Subcutaneous adipose tissue (tissue), 4 donors: ENCODE data around the gene ZBTB46. TPM values are rescaled to one million over a fixed set of nuclear protein-coding genes. Genes with fewer than 3 reads are reported as not detected.

Experiments used
- CTCF ChIP-seq: fragments of 450-650 bp; IDR thresholded peaks from one replicate; pipeline ENCODE4 v1.5.1; 2016; ENCODE audit warnings: low read depth, mild to moderate bottlenecking, control low read depth, antibody characterized with exemption, moderate library complexity
- total RNA-seq, 4 donors: library from RNA; depleted of rRNA; stranded (reverse); fragments of >200 nt; gene quantifications; one replicate each; pipeline ENCODE4 v1.1.0, GENCODE V29; 2016

ZBTB46 gene
- total RNA-seq, 4 donors from 2014 or later = 5.7 to 45.2 (median 7.4) TPM

GRCh38 chr20:63837479-63837878 lies 6.4 kb upstream of the ZBTB46 start:
- no peak for TF ChIP-seq CTCF

GRCh38 chr20:63836458-63837344 lies 5.6 kb upstream of the ZBTB46 start:
- TF ChIP-seq CTCF = no peak

GRCh38 chr20:63835021-63835858 lies 4.2 kb upstream of the ZBTB46 start:
- no peak for TF ChIP-seq CTCF

- no peak for TF ChIP-seq CTCF
Measured at GRCh38 chr20:63834491-63834880, 3.4 kb upstream of the ZBTB46 start.

GRCh38 chr20:63833776-63834490 lies 2.9 kb upstream of the ZBTB46 start:
- TF ChIP-seq CTCF = no peak

- TF ChIP-seq CTCF = no peak
Measured at GRCh38 chr20:63831993-63832686, 1.1 kb upstream of the ZBTB46 start.
